Keratinocyte (primary cell): Measurements from ENCODE around the gene SMARCD3. TPM values are rescaled to one million over a fixed set of nuclear protein-coding genes. Genes with fewer than 3 reads are reported as not detected.
A peak's percentile ranks its signal among the peaks of the same experiment; 100 is the strongest.

Experiments used
- DNase-seq: peaks from one replicate; pipeline ENCODE4 v3.0.0-alpha.2; 2011; ENCODE audit warnings: low read depth, missing footprints, low spot score
- FAIRE-seq: peaks from 2 replicates; lab custom pipeline; 2011; peaks lifted over from hg19 to GRCh38; lab: Jason Lieb, UNC
- H2AFZ ChIP-seq: 2 replicates; pipeline ENCODE4 v1.6.0; 2012; ENCODE audit warnings: low read length, control low read depth, inconsistent platforms; ENCODE audit not compliant: control insufficient read depth
- H3K27ac ChIP-seq: 2 replicates; pipeline ENCODE4 v1.5.1; 2011; ENCODE audit warnings: low read length; ENCODE audit not compliant: control insufficient read depth, insufficient read depth
- H3K27me3 ChIP-seq: 3 replicates; pipeline ENCODE4 v1.6.0; 2011; ENCODE audit warnings: low read length; ENCODE audit not compliant: control insufficient read depth, insufficient read depth; ENCODE audit errors: extremely low read depth
- H3K36me3 ChIP-seq, 2 experiments: 2 replicates in 1 of 2; 3 replicates in 1 of 2; pipeline ENCODE4 v1.5.1; 2011; ENCODE audit warnings: low read length in 2 of 2, mild to moderate bottlenecking in 1 of 2; ENCODE audit not compliant: control insufficient read depth in 2 of 2, insufficient read depth in 2 of 2; ENCODE audit errors: extremely low read depth in 1 of 2
- H3K4me1 ChIP-seq: 3 replicates; pipeline ENCODE4 v1.5.1; 2011; ENCODE audit warnings: low read length; ENCODE audit not compliant: control insufficient read depth, insufficient read depth; ENCODE audit errors: extremely low read depth
- H3K4me2 ChIP-seq: 3 replicates; pipeline ENCODE4 v1.6.0; 2011; ENCODE audit warnings: low read depth, low read length; ENCODE audit not compliant: control insufficient read depth, insufficient read depth; ENCODE audit errors: extremely low read depth
- H3K4me3 ChIP-seq, 3 experiments: fragments of 200-600 bp in 1 of 3; sonication (generic) in 1 of 3; 2 replicates in 2 of 3; 3 replicates in 1 of 3; pipeline ENCODE4 v1.5.1; 2011 to 2016; ENCODE audit warnings: low read length in 3 of 3, mild to moderate bottlenecking in 3 of 3, control low read depth in 2 of 3, inconsistent platforms in 1 of 3, low read depth in 1 of 3, mixed read lengths in 1 of 3, mixed run types in 1 of 3, moderate library complexity in 1 of 3; ENCODE audit not compliant: control insufficient read depth in 2 of 3, insufficient read depth in 2 of 3; ENCODE audit errors: extremely low read depth in 1 of 3
- H3K79me2 ChIP-seq: 2 replicates; pipeline ENCODE4 v1.6.0; 2012; ENCODE audit warnings: low read length; ENCODE audit not compliant: control insufficient read depth, insufficient read depth
- H3K9ac ChIP-seq: 3 replicates; pipeline ENCODE4 v1.6.0; 2011; ENCODE audit warnings: low read length; ENCODE audit not compliant: control insufficient read depth, insufficient read depth; ENCODE audit errors: extremely low read depth
- H3K9me1 ChIP-seq: 3 replicates; pipeline ENCODE4 v1.6.0; 2011; ENCODE audit warnings: low read length; ENCODE audit not compliant: control insufficient read depth, insufficient read depth; ENCODE audit errors: extremely low read depth
- H3K9me3 ChIP-seq: 2 replicates; pipeline ENCODE4 v1.5.1; 2012; ENCODE audit warnings: low read depth, low read length; ENCODE audit not compliant: control insufficient read depth
- H4K20me1 ChIP-seq: 3 replicates; pipeline ENCODE4 v1.6.0; 2011; ENCODE audit warnings: low read length; ENCODE audit not compliant: control insufficient read depth, insufficient read depth; ENCODE audit errors: extremely low read depth
- EZH2 ChIP-seq: IDR thresholded peaks from one replicate; pipeline ENCODE4 v1.6.1; 2012; ENCODE audit warnings: inconsistent platforms, mild to moderate bottlenecking, low read length, moderate library complexity
- dilution Hi-C: fragments of 300-500 bp; cut with MboI; formaldehyde crosslinking; loops from one replicate; pipeline ENCODE4 v1.7.0; 2020; ENCODE audit warnings: low sequenced_read_pairs; ENCODE audit not compliant: extremely low pct_ligation_motif_present
- polyA plus RNA-seq, 5 experiments: library from polyadenylated mRNA; depleted of rRNA in 3 of 5; stranded (reverse) in 3 of 5; stranded (forward) in 1 of 5; unstranded in 1 of 5; fragments of >200 nt; gene quantifications; 1 replicate in 1 of 5; 2 replicates in 3 of 5; 3 replicates in 1 of 5; pipeline versions ENCODE4 v1.2.1 to v1.2.3, GENCODE V29; 2011 to 2012; ENCODE audit warnings: missing spikeins in 2 of 5, low read depth in 1 of 5, low replicate concordance in 1 of 5
- TF ChIP-seq, protein P1 (sequence below), 3 experiments: IDR thresholded peaks in 1 of 3; conservative IDR thresholded peaks in 1 of 3; optimal IDR thresholded peaks in 1 of 3; 2 replicates in 2 of 3; 3 replicates in 1 of 3; pipeline versions ENCODE3 to v1.5.1; 2011; ENCODE audit warnings: low read length in 3 of 3, mild to moderate bottlenecking in 3 of 3, moderate library complexity in 2 of 3, control low read depth in 1 of 3, inconsistent platforms in 1 of 3; ENCODE audit not compliant: insufficient read depth in 2 of 3; ENCODE audit errors: extremely low read depth in 1 of 3

SMARCD3 gene
- polyA plus RNA-seq, 1 donor (not counting 4 experiments of a cell fraction or from before 2014, with no cell fraction given) = 3.0 TPM

DNA sequence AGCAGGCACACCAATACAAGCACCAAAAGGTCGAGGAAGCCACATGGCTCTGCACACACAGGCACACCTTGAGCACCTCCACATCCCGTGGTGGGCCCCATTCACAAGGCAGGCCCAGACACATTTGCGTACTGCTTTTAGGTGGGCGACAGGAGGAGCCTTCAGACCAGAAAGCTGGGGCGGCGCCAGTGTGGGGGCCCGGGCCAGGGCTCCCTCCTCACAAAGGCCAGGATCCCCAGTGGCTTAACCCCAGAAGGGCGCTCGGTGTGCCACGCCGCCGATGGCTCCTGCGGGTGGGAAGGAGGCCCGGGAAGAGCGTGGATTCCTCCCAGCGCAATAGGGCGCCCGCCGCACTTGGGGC is 2.8 kb upstream of the SMARCD3 start:
- peaks cover 37% of the 10 kb centered on the region for H3K27me3 ChIP-seq

DNA sequence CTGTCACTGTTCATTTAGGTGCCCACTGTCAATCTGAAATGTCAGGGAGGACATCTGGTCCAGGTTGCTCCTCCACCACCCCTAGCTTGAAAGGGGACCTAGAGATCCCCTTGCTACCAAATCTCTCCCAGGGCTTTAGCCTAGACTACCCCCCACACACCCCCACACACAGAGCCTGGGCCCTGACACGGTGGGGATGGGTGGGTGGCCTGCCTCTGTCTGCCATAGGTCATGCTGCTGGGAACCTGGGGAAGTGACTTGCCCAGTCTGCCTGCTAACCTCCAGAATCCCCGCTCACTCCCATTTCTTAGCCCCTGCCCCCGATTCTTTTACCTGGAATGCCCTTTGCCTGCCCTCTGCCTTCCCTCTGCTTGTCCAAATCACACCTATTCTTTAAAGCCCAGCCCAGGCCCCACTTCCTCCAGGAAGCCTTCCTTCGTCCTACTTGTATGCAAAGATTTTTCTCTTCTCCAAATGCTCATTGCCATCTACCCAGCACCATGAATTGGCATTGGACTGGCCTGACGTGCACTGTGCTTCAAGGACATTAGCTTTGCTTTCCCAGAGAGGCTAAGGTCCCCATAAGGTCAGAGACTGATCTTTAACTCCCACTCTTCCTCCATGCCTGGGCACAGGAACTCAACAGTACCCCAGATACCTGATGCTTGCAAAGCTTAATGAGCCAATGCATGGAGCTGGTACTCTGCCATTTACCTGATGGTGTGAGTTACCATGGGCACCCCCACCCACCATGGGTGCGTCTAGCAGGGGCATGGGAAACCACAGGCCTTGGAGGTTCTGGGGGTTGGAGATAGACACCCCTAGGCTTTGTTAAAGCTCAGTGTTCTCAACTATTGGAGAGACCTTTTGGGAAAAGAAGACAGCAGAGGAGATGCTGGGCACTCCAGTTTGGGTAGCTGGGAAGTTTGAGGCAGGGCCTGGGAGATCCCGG is 2.0 kb upstream of the SMARCD3 start:
- dilution Hi-C loops = no loop called here
- Histone ChIP-seq H3K9me1 (no peaks in the 10 kb centered on the region), H3K36me3 (no peaks in the 10 kb centered on the region), H3K27ac (no peak overlapping the region), H3K9me3 (no peaks in the 10 kb centered on the region), H3K4me1 (peaks cover 14% of the 10 kb centered on the region), H3K4me3 (no peak overlapping the region), H3K27me3 (peaks cover 42% of the 10 kb centered on the region), H4K20me1 (no peaks in the 10 kb centered on the region), H2AFZ (no peak overlapping the region), H3K79me2 (no peaks in the 10 kb centered on the region), H3K4me2 (no peak overlapping the region), H3K9ac (no peak overlapping the region)
- FAIRE-seq (no peak), DNase-seq (no peak)
- TF ChIP-seq, protein P1, sequence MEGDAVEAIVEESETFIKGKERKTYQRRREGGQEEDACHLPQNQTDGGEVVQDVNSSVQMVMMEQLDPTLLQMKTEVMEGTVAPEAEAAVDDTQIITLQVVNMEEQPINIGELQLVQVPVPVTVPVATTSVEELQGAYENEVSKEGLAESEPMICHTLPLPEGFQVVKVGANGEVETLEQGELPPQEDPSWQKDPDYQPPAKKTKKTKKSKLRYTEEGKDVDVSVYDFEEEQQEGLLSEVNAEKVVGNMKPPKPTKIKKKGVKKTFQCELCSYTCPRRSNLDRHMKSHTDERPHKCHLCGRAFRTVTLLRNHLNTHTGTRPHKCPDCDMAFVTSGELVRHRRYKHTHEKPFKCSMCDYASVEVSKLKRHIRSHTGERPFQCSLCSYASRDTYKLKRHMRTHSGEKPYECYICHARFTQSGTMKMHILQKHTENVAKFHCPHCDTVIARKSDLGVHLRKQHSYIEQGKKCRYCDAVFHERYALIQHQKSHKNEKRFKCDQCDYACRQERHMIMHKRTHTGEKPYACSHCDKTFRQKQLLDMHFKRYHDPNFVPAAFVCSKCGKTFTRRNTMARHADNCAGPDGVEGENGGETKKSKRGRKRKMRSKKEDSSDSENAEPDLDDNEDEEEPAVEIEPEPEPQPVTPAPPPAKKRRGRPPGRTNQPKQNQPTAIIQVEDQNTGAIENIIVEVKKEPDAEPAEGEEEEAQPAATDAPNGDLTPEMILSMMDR (optimal IDR thresholded peaks at IDR 0.05 in 1 of 3, IDR thresholded peaks at IDR 0.05 in 1 of 3, conservative IDR thresholded peaks at IDR 0.05 in 1 of 3; ENCODE audit: extremely low read depth in 1 of 3, insufficient read depth in 2 of 3, low read length in 3 of 3) = no peak
- TF ChIP-seq EZH2 = no peak

More for the DNA sequence above, 2.8 kb upstream of the SMARCD3 start:
- Histone ChIP-seq H3K9me3 (no peaks in the 10 kb centered on the region), H3K27ac (no peak overlapping the region), H3K4me1 (peaks cover 14% of the 10 kb centered on the region), H3K4me2 (peak overlapping the region; percentile 51), H3K4me3 (peak overlapping the region in 2 of 3 experiments; percentile 22 to 27), H3K36me3 (no peaks in the 10 kb centered on the region), H2AFZ (peak overlapping the region; percentile 42), H3K9me1 (no peaks in the 10 kb centered on the region), H3K79me2 (no peaks in the 10 kb centered on the region), H4K20me1 (no peaks in the 10 kb centered on the region), H3K9ac (no peak overlapping the region)
- FAIRE-seq (no peak), DNase-seq (no peak)
- dilution Hi-C loops = no loop called here
- TF ChIP-seq EZH2 = no peak
- TF ChIP-seq, protein P1 (optimal IDR thresholded peaks at IDR 0.05 in 1 of 3, IDR thresholded peaks at IDR 0.05 in 1 of 3, conservative IDR thresholded peaks at IDR 0.05 in 1 of 3; ENCODE audit: extremely low read depth in 1 of 3, insufficient read depth in 2 of 3, low read length in 3 of 3) = no peak
